ENCODE data around the gene TAGAP.

TAGAP gene

GRCh38 chr6:159084493-159085091, 39.8 kb upstream of the TAGAP start:
- no peak overlapping the region for H3K4me2 ChIP-seq

GRCh38 chr6:159083146-159083545, 38.4 kb upstream of the TAGAP start:
- Histone ChIP-seq H3K9ac (no peak overlapping the region), H3K27ac (no peak overlapping the region), H3K4me3 (no peak overlapping the region), H3K4me1 (peaks cover 44% of the 10 kb centered on the region), H4K20me1 (no peaks in the 10 kb centered on the region), H3K27me3 (no peaks in the 10 kb centered on the region), H3K9me3 (peaks cover 13% of the 10 kb centered on the region; the same call in 1 of the 2 replicates), H3K36me3 (no peaks in the 10 kb centered on the region), H3K4me2 (no peak overlapping the region)
- no peak for TF ChIP-seq Cebpa-rat (IDR thresholded peaks at IDR 0.05)

More at GRCh38 chr6:159084493-159085091, 39.8 kb upstream of the TAGAP start:
- 0 out of 2 replicates have a peak, but pooled peaks cover 5% of the 10 kb centered on the region for H3K9me3 ChIP-seq
- no peaks in the 10 kb centered on the region for H3K36me3 ChIP-seq
- no peaks in the 10 kb centered on the region for H4K20me1 ChIP-seq
- peaks cover 38% of the 10 kb centered on the region for H3K4me1 ChIP-seq
- H3K27ac ChIP-seq, result no peak overlapping the region
- H3K27me3 ChIP-seq, result no peaks in the 10 kb centered on the region
- no peak overlapping the region for H3K9ac ChIP-seq
- peak; percentile 8; the same call in 1 of the 2 replicates for TF ChIP-seq Cebpa-rat (IDR thresholded peaks at IDR 0.05)
- no peak overlapping the region for H3K4me3 ChIP-seq

GRCh38 chr6:159082039-159082815, 37.4 kb upstream of the TAGAP start:
- no peak for TF ChIP-seq Cebpa-rat (IDR thresholded peaks at IDR 0.05)

GRCh38 chr6:159080217-159080976, 35.6 kb upstream of the TAGAP start:
- TF ChIP-seq Cebpa-rat (IDR thresholded peaks at IDR 0.05), result no peak
- Histone ChIP-seq H3K27ac (peak overlapping the region; percentile 81), H3K9me3 (peaks cover 13% of the 10 kb centered on the region; the same call in 1 of the 2 replicates), H3K36me3 (no peaks in the 10 kb centered on the region), H3K4me2 (peak overlapping the region; percentile 91), H4K20me1 (no peaks in the 10 kb centered on the region), H3K4me3 (peak overlapping the region; percentile 47), H3K9ac (peak overlapping the region; percentile 30; the same call in 1 of the 2 replicates), H3K27me3 (no peaks in the 10 kb centered on the region), H3K4me1 (peaks cover 57% of the 10 kb centered on the region)

More at GRCh38 chr6:159082039-159082815, 37.4 kb upstream of the TAGAP start:
- H3K27me3 ChIP-seq, result no peaks in the 10 kb centered on the region
- no peak overlapping the region for H3K27ac ChIP-seq
- no peak overlapping the region for H3K4me3 ChIP-seq
- peaks cover 13% of the 10 kb centered on the region; the same call in 1 of the 2 replicates for H3K9me3 ChIP-seq
- no peak overlapping the region for H3K4me2 ChIP-seq
- H3K36me3 ChIP-seq, result no peaks in the 10 kb centered on the region
- H4K20me1 ChIP-seq, result no peaks in the 10 kb centered on the region
- H3K9ac ChIP-seq, result no peak overlapping the region
- peaks cover 53% of the 10 kb centered on the region for H3K4me1 ChIP-seq

GRCh38 chr6:159079367-159079766, 34.6 kb upstream of the TAGAP start:
- H3K27me3 ChIP-seq, result no peaks in the 10 kb centered on the region
- TF ChIP-seq Cebpa-rat (IDR thresholded peaks at IDR 0.05), result no peak
- no peak overlapping the region for H3K9ac ChIP-seq
- no peaks in the 10 kb centered on the region for H4K20me1 ChIP-seq
- no peak overlapping the region for H3K27ac ChIP-seq
- no peak overlapping the region for H3K4me3 ChIP-seq
- peak overlapping the region; percentile 91 for H3K4me2 ChIP-seq
- peaks cover 61% of the 10 kb centered on the region for H3K4me1 ChIP-seq
- no peaks in the 10 kb centered on the region for H3K36me3 ChIP-seq
- peaks cover 13% of the 10 kb centered on the region; the same call in 1 of the 2 replicates for H3K9me3 ChIP-seq

- Histone ChIP-seq H3K4me3 (no peak overlapping the region), H3K9me3 (peaks cover 8% of the 10 kb centered on the region; the same call in 1 of the 2 replicates), H3K4me2 (peak overlapping the region; percentile 34)
These were observed 32.3 kb upstream of the TAGAP start for GRCh38 chr6:159077123-159077522.

GRCh38 chr6:159075506-159076228, 30.9 kb upstream of the TAGAP start:
- Histone ChIP-seq H3K27me3 (no peaks in the 10 kb centered on the region), H3K4me1 (peaks cover 47% of the 10 kb centered on the region), H3K4me2 (peak overlapping the region; percentile 52), H4K20me1 (no peaks in the 10 kb centered on the region), H3K9ac (no peak overlapping the region), H3K4me3 (no peak overlapping the region), H3K9me3 (peaks cover 8% of the 10 kb centered on the region; the same call in 1 of the 2 replicates), H3K36me3 (no peaks in the 10 kb centered on the region), H3K27ac (no peak overlapping the region)
- TF ChIP-seq Cebpa-rat (IDR thresholded peaks at IDR 0.05), result no peak

More at GRCh38 chr6:159077123-159077522, 32.3 kb upstream of the TAGAP start:
- no peak for TF ChIP-seq Cebpa-rat (IDR thresholded peaks at IDR 0.05)
- Histone ChIP-seq H3K27ac (peak overlapping the region; percentile 19; the same call in 1 of the 2 replicates), H3K27me3 (no peaks in the 10 kb centered on the region), H3K9ac (no peak overlapping the region), H3K4me1 (peaks cover 61% of the 10 kb centered on the region), H3K36me3 (no peaks in the 10 kb centered on the region), H4K20me1 (no peaks in the 10 kb centered on the region)

GRCh38 chr6:159074876-159075275, 30.1 kb upstream of the TAGAP start:
- Histone ChIP-seq H3K27ac (no peak overlapping the region), H3K9me3 (peaks cover 8% of the 10 kb centered on the region; the same call in 1 of the 2 replicates), H3K36me3 (no peaks in the 10 kb centered on the region), H4K20me1 (no peaks in the 10 kb centered on the region), H3K9ac (no peak overlapping the region), H3K4me1 (peaks cover 39% of the 10 kb centered on the region), H3K4me2 (peak overlapping the region; percentile 52; the same call in 1 of the 2 replicates), H3K27me3 (no peaks in the 10 kb centered on the region), H3K4me3 (no peak overlapping the region)
- no peak for TF ChIP-seq Cebpa-rat (IDR thresholded peaks at IDR 0.05)

- Histone ChIP-seq H3K9ac (no peak overlapping the region), H3K4me2 (no peak overlapping the region), H3K27ac (no peak overlapping the region), H3K36me3 (no peaks in the 10 kb centered on the region), H3K9me3 (peaks cover 8% of the 10 kb centered on the region; the same call in 1 of the 2 replicates), H3K4me1 (peaks cover 32% of the 10 kb centered on the region), H3K27me3 (no peaks in the 10 kb centered on the region), H3K4me3 (no peak overlapping the region), H4K20me1 (no peaks in the 10 kb centered on the region)
- no peak for TF ChIP-seq Cebpa-rat (IDR thresholded peaks at IDR 0.05)
These were observed 29.4 kb upstream of the TAGAP start for GRCh38 chr6:159074120-159074684.

Data from BLaER1 (cell line).